HL-60/S4 (cell line): ENCODE measurements around the gene C5orf58.

Experiments
- in situ Hi-C: fragments of 300-500 bp; cut with MboI; formaldehyde crosslinking; loops from 2 replicates; pipeline ENCODE4 v1.14.3; 2022; ENCODE audit warnings: low sequenced_read_pairs

C5orf58 gene

GRCh38 chr5:170276140-170276539, 43.4 kb downstream of the C5orf58 start:
- in situ Hi-C loops: loop anchor here (5.0 kb wide), 1 partner anchor 61 kb away; no protein-coding TSS in a partner anchor

- in situ Hi-C loops: loop anchor here (5.0 kb wide), 1 partner anchor 59 kb away; no protein-coding TSS in a partner anchor
These were observed 45.1 kb downstream of the C5orf58 start for GRCh38 chr5:170277867-170278281.

- in situ Hi-C loops: loop anchor here (5.0 kb wide), 1 partner anchor 58 kb away; no protein-coding TSS in a partner anchor
These were observed 46.0 kb downstream of the C5orf58 start for GRCh38 chr5:170278611-170279458.

GRCh38 chr5:170279459-170279817, 46.7 kb downstream of the C5orf58 start:
- in situ Hi-C loops: loop anchor here (5.0 kb wide), 1 partner anchor 58 kb away; no protein-coding TSS in a partner anchor

GRCh38 chr5:170280011-170280493, 47.3 kb downstream of the C5orf58 start:
- in situ Hi-C loops: no loop called here

GRCh38 chr5:170283296-170283695, 50.5 kb downstream of the C5orf58 start:
- in situ Hi-C loops: no loop called here

GRCh38 chr5:170284231-170284630, 51.4 kb downstream of the C5orf58 start:
- in situ Hi-C loops: no loop called here

- in situ Hi-C loops: no loop called here
These were observed 52.4 kb downstream of the C5orf58 start for GRCh38 chr5:170285181-170285580.

GRCh38 chr5:170286386-170286925, 53.7 kb downstream of the C5orf58 start:
- in situ Hi-C loops: no loop called here

- in situ Hi-C loops: no loop called here
These were observed 54.7 kb downstream of the C5orf58 start for GRCh38 chr5:170287532-170287931.

- in situ Hi-C loops: no loop called here
These were observed 55.4 kb downstream of the C5orf58 start for GRCh38 chr5:170288151-170288550.

GRCh38 chr5:170288551-170288950, 55.8 kb downstream of the C5orf58 start:
- in situ Hi-C loops: no loop called here

- in situ Hi-C loops: no loop called here
These were observed 56.3 kb downstream of the C5orf58 start for GRCh38 chr5:170289121-170289520.

GRCh38 chr5:170289764-170290163, 57.0 kb downstream of the C5orf58 start:
- in situ Hi-C loops: no loop called here

GRCh38 chr5:170290498-170290897, 57.7 kb downstream of the C5orf58 start:
- in situ Hi-C loops: no loop called here

- in situ Hi-C loops: no loop called here
These were observed 59.7 kb downstream of the C5orf58 start for GRCh38 chr5:170292179-170293104.

GRCh38 chr5:170293273-170293672, 60.5 kb downstream of the C5orf58 start:
- in situ Hi-C loops: no loop called here

- in situ Hi-C loops: no loop called here
These were observed 61.3 kb downstream of the C5orf58 start for GRCh38 chr5:170294057-170294456.

- in situ Hi-C loops: no loop called here
These were observed 61.8 kb downstream of the C5orf58 start for GRCh38 chr5:170294556-170294955.
